Heart left ventricle (tissue), 16 donors: ENCODE results near the gene PTTG1IP2. TPM values are rescaled to one million over a fixed set of nuclear protein-coding genes. Genes with fewer than 3 reads are reported as not detected.

ENCODE experiments used
- ATAC-seq, 4 donors: fragments of 200-7000 bp; cut with Tn5 transposase; one replicate each; pipeline ENCODE4 v1.9.1; 2020 to 2022; ENCODE audit warnings: moderate library complexity in 4 of 4, mild to moderate bottlenecking in 3 of 4, moderate number of reproducible peaks in 1 of 4
- DNase-seq, 5 donors: peaks; one replicate each; pipeline ENCODE4 v3.0.0-alpha.2; 2020
- H3K27ac ChIP-seq, 12 donors: fragments of 200-600 bp; sonication (generic) in 4 of 12; one replicate each; pipeline versions ENCODE4 v1.5.0 to v1.8.0; 2016 to 2022; ENCODE audit warnings: mild to moderate bottlenecking in 2 of 12
- H3K27me3 ChIP-seq, 9 donors: fragments of 200-600 bp; sonication (generic) in 2 of 9; one replicate each; pipeline versions ENCODE4 v1.5.1 to v1.8.0; 2016 to 2022; ENCODE audit warnings: mild to moderate bottlenecking in 3 of 9
- H3K36me3 ChIP-seq, 9 donors: fragments of 200-600 bp; sonication (generic) in 2 of 9; one replicate each; pipeline versions ENCODE4 v1.5.0 to v1.8.0; 2018 to 2022; ENCODE audit warnings: mild to moderate bottlenecking in 2 of 9
- H3K4me1 ChIP-seq, 12 donors: fragments of 200-600 bp; sonication (generic) in 4 of 12; one replicate each; pipeline versions ENCODE4 v1.5.0 to v1.8.0; 2016 to 2022; ENCODE audit warnings: mild to moderate bottlenecking in 3 of 12
- H3K4me3 ChIP-seq, 12 donors: fragments of 200-600 bp; sonication (generic) in 4 of 12; one replicate each; pipeline versions ENCODE4 v1.5.0 to v1.8.0; 2017 to 2022; ENCODE audit warnings: mild to moderate bottlenecking in 9 of 12, moderate library complexity in 4 of 12
- H3K9me3 ChIP-seq, 12 donors: fragments of 200-600 bp; sonication (generic) in 4 of 12; one replicate each; pipeline versions ENCODE4 v1.5.0 to v1.8.0; 2016 to 2022; ENCODE audit warnings: mild to moderate bottlenecking in 1 of 12
- CTCF ChIP-seq, 12 donors: fragments of 200-600 bp; sonication (generic) in 4 of 12; IDR thresholded peaks; one replicate each; pipeline versions ENCODE4 v1.5.0 to v1.8.0; 2018 to 2022; ENCODE audit warnings: antibody characterized with exemption in 12 of 12, mild to moderate bottlenecking in 5 of 12
- POLR2A ChIP-seq, 2 donors: fragments of 450-650 bp; IDR thresholded peaks; one replicate each; pipeline ENCODE4 v1.6.1; 2017; ENCODE audit warnings: antibody characterized with exemption in 2 of 2, mild to moderate bottlenecking in 2 of 2, moderate library complexity in 2 of 2
- WGBS, 4 donors: extraction: QIAGEN DNeasy Blood & Tissue Kit in 2 of 4; methylation state at CpG; one replicate each; pipeline versions ENCODE4 v1.1.5 to v1.1.7; 2013 to 2018; 5-methylcytosine and 5-hydroxymethylcytosine counted together
- intact Hi-C, 10 donors: fragments of 100-400 bp; cut with DNase I; formaldehyde crosslinking; loops; one replicate each; pipeline versions ENCODE4 v1.11.1 to v1.14.2; 2022
- polyA plus RNA-seq, 2 donors: library from polyadenylated mRNA; stranded (reverse); fragments of 200-250 nt; gene quantifications; one replicate each; pipeline ENCODE4 v1.2.3, GENCODE V29; 2013
- total RNA-seq, 9 donors: library from RNA; depleted of rRNA in 2 of 9; stranded (reverse); fragments of >200 nt in 2 of 9; fragmentation: NEBNext Ultra II Directional in 3 of 9; extraction: Animal tissue kit (Norgen Biotek cat#: 25700) in 3 of 9; gene quantifications; one replicate each; pipeline versions ENCODE4 v1.1.0 to v1.2.4, GENCODE V29; 2016 to 2023
- donor health status: ischemic (EF 13 %, LVEDD 7.1; RV severe dilation, severe dysfunction).
- donor health status: healthy with polysubstance abuse.
- donor health status: DM: no; HTN: yes; CAD: no.
- donor health status: DM: no; HTN: no; CAD: no.
- donor health status: ischemic (EF 25% LVEDD 6.9; RV normal size, moderate dysfunction).
- donor health status: ischemic (EF 25% LVEDD 5.7; RV mildly dilated, moderate dysfunction).
- donor health status: healthy.
- donor health status: DM: yes; HTN: yes; CAD: no.
- donor health status: ischemic (EF 35%, LVEDD 5.7; RV mildly dilated, moderate dysfunction).
- donor health status: nonischemic (EF 11% LVEDD 7.7; RV severe dilation, severe dysfunction).
- donor health status: DM: yes; HTN: yes; CAD: no.
- donor health status: PGD.
- donor health status: ischemic (EF 29% LVEDD 5.4; RV normal size, mild dysfunction).
- donor health status: nonischemic (EF 23%, LVEDD 6.1; RV moderate dilation, normal function).

PTTG1IP2 gene
- total and polyA plus RNA-seq, 11 donors, result not detected

- Histone ChIP-seq H3K27me3 (no peaks in the 10 kb centered on the region), H3K9me3 (no peaks in the 10 kb centered on the region), H3K36me3 (no peaks in the 10 kb centered on the region), H3K27ac (no peak overlapping the region), H3K4me3 (no peak overlapping the region), H3K4me1 (no peaks in the 10 kb centered on the region)
- ATAC-seq, result no peak
- intact Hi-C loops, result no loop called here
- TF ChIP-seq CTCF (IDR thresholded peaks at IDR 0.05) (no peak), POLR2A (IDR thresholded peaks at IDR 0.05) (no peak)
- DNase-seq, result no peak
- 60 to 69% (median 65%) methylated on average over 4 of the region's 4 CpGs for WGBS, 4 donors
Measured at GRCh38 chr7:90446137-90446899, 23.1 kb upstream of the PTTG1IP2 start.

GRCh38 chr7:90453259-90453891, 16.1 kb upstream of the PTTG1IP2 start:
- no peaks in the 10 kb centered on the region for H3K9me3 ChIP-seq
- H3K4me3 ChIP-seq, result no peak overlapping the region
- no peak overlapping the region for H3K27ac ChIP-seq
- no peak for TF ChIP-seq CTCF (IDR thresholded peaks at IDR 0.05)
- no peak for TF ChIP-seq POLR2A (IDR thresholded peaks at IDR 0.05)
- peaks cover 0 to 8% (median 2%) of the 10 kb centered on the region in 12 donors for H3K4me1 ChIP-seq
- no peak for DNase-seq
- no peak for ATAC-seq
- intact Hi-C loops, result loop anchor here in 6 of 10 donors (10.0 kb wide), 4 partner anchors 171 to 581 kb away; no protein-coding TSS in a partner anchor
- H3K36me3 ChIP-seq, result no peaks in the 10 kb centered on the region
- no peaks in the 10 kb centered on the region for H3K27me3 ChIP-seq

GRCh38 chr7:90453931-90454330, 15.5 kb upstream of the PTTG1IP2 start:
- intact Hi-C loops, result loop anchor here in 7 of 10 donors (2.0 to 10.0 kb wide), 6 partner anchors 171 to 581 kb away; no protein-coding TSS in a partner anchor
- no peak for ATAC-seq
- TF ChIP-seq POLR2A (IDR thresholded peaks at IDR 0.05) (no peak), CTCF (IDR thresholded peaks at IDR 0.05) (no peak)
- no peaks in the 10 kb centered on the region for H3K36me3 ChIP-seq
- DNase-seq, result no peak
- H3K9me3 ChIP-seq, result no peaks in the 10 kb centered on the region
- H3K27me3 ChIP-seq, result no peaks in the 10 kb centered on the region
- peaks cover 0 to 8% (median 2%) of the 10 kb centered on the region in 12 donors for H3K4me1 ChIP-seq
- no peak overlapping the region for H3K27ac ChIP-seq
- WGBS, 4 donors, result 40 to 53% (median 42%) methylated on average over 1 of the region's 1 CpG
- no peak overlapping the region for H3K4me3 ChIP-seq
